Esophagus (tissue), 2 donors: ENCODE results near the gene RPS27A. TPM values are rescaled to one million over a fixed set of nuclear protein-coding genes. Genes with fewer than 3 reads are reported as not detected.
"Not testable (repeated sequence)": the region's sequence is repeated elsewhere in the genome, so short reads cannot be mapped to it uniquely, and the experiment has no call there.

Experiments used
- H3K27ac ChIP-seq, 2 donors: one replicate each; pipeline ENCODE4 v1.5.1; 2013; ENCODE audit warnings: low read depth in 2 of 2, mild to moderate bottlenecking in 2 of 2, inconsistent platforms in 1 of 2, low read length in 1 of 2, moderate library complexity in 1 of 2
- H3K27me3 ChIP-seq, 2 donors: one replicate each; pipeline ENCODE4 v1.6.1; 2013; ENCODE audit warnings: low read length in 2 of 2, control low read depth in 1 of 2, mild to moderate bottlenecking in 1 of 2; ENCODE audit not compliant: insufficient read depth in 2 of 2, control insufficient read depth in 1 of 2
- H3K36me3 ChIP-seq, 2 donors: one replicate each; pipeline ENCODE4 v1.6.1; 2013; ENCODE audit warnings: low read length in 1 of 2; ENCODE audit not compliant: control insufficient read depth in 2 of 2, insufficient read depth in 2 of 2
- H3K4me1 ChIP-seq, 2 donors: one replicate each; pipeline ENCODE4 v1.6.1; 2013; ENCODE audit warnings: low read length in 1 of 2; ENCODE audit not compliant: control insufficient read depth in 2 of 2, insufficient read depth in 2 of 2
- H3K4me3 ChIP-seq, 2 donors: one replicate each; pipeline ENCODE4 v1.5.1; 2013; ENCODE audit warnings: low read length in 2 of 2, mild to moderate bottlenecking in 2 of 2, low read depth in 1 of 2, moderate library complexity in 1 of 2
- H3K9me3 ChIP-seq, 2 donors: one replicate each; pipeline ENCODE4 v1.6.1; 2013; ENCODE audit warnings: mild to moderate bottlenecking in 2 of 2, low read depth in 1 of 2, low read length in 1 of 2, moderate library complexity in 1 of 2; ENCODE audit not compliant: control insufficient read depth in 2 of 2, insufficient read depth in 1 of 2
- WGBS, 2 donors: extraction: QIAGEN DNeasy Blood & Tissue Kit; methylation state at CpG; one replicate each; pipeline ENCODE4 v1.1.7; 2013; 5-methylcytosine and 5-hydroxymethylcytosine counted together
- polyA plus RNA-seq, 2 donors: library from polyadenylated mRNA; stranded (reverse); fragments of 200-250 nt; gene quantifications; one replicate each; pipeline ENCODE4 v1.2.3, GENCODE V29; 2013
- donor health status: healthy with polysubstance abuse.
- donor health status: Bipolar disorder and iron deficiency.

RPS27A gene
- polyA plus RNA-seq, 2 donors = 1,141 to 2,006 TPM

DNA sequence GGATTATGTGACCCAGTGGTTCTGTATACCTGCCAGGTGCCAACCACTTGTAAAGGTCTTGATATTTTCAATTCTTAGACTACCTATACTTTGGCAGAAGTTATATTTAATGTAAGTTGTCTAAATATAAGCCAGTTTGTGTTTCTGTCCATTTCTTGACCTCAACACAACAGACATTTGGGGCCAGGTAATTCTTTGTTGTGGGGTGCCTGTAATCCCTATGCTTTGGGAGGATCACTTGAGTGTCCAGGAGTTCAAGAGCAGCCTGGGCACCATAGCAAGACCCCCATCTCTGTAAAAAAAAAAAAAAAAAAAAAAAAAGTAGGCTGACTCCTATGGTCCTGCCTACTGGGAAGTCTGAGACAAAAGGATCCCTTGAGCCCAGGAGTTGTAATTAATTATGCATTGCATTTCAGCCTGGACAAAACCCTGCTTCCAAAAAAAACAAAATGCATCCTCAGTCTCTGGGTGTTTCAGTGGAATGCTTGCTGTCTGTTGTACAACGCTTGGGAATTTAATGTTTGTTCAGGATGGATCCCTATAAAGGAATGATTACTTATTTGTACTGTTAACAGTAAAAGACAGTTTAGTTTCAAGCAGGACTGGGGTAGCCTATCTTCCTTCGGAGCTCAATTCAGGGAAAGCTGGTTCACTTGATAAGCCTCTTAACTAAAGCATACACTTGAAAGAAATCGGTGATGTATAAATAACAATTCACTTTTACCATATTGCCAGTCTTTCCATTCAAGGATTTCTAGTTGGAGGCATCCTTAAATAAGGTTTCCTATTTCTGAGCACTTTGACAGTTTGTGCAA, 3.4 kb downstream of the RPS27A start:
- H3K4me1 ChIP-seq = no peaks in the 10 kb centered on the region
- no peak overlapping the region for H3K4me3 ChIP-seq
- no peak overlapping the region for H3K27ac ChIP-seq
- H3K36me3 ChIP-seq = peaks cover 2 to 9% of the 10 kb centered on the region in 2 donors
- no peaks in the 10 kb centered on the region for H3K9me3 ChIP-seq
- no peaks in the 10 kb centered on the region for H3K27me3 ChIP-seq
- 87 to 89% methylated on average over 3 of the region's 3 CpGs for WGBS, 2 donors

DNA sequence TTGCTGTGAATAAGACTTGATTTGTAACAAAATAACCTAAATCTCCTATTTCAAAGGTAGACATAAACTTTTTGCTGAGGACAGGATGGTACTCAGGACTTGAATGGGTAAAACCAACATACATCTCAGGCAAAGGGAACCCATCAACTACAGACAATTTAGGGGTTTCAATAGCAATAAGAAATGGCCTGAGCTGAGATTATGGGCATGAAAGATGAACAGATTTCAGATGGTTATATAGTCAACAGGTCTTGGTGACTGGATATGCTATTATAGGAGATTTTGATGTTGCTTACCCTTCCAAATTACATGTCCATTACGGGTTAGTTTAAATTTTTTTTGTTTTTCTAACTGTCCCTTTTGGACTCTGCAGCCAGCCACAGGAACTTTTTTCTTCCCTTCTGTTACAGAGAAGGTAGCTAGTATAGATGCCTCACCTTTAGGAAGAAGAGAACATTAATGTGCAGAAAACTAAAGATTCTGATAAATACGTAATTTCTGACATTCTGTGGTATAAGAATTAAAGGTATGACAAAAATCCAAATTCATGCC, 4.6 kb downstream of the RPS27A start:
- WGBS, 2 donors = 85 to 88% methylated on average over 2 of the region's 2 CpGs
- Histone ChIP-seq H3K27ac (no peak overlapping the region), H3K27me3 (no peaks in the 10 kb centered on the region), H3K4me3 (no peak overlapping the region), H3K4me1 (no peaks in the 10 kb centered on the region), H3K36me3 (peaks cover 2 to 9% of the 10 kb centered on the region in 2 donors), H3K9me3 (no peaks in the 10 kb centered on the region)

DNA sequence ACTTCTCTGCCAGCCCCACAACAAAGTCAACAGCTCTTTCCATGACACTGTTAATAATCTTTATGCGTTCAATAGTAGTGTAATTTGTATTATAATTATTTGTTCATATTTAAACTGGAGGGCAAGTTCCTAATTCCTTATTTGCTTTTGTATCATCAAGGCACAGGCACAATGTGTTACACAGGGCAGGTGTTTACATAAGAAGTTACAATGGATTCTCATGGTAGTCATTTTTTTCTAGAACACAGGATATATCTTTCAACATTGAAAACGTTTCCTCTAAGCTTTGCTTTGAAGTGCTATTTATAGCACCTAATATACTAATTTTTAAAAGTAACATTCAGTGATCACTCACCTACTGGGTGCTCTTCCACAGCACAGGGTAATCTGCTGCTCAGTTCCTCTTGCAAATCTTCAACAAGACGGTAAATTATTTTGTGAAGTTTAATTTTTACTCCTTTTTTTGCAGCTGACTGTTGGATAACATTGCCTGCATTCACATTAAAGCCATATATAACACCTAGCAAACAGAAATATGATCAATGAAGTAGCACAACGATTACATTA, 7.3 kb downstream of the RPS27A start:
- H3K4me3 ChIP-seq = no peak overlapping the region
- no peak overlapping the region for H3K27ac ChIP-seq
- 50 to 55% methylated on average over 4 of the region's 4 CpGs for WGBS, 2 donors
- H3K36me3 ChIP-seq = peaks cover 0 to 6% of the 10 kb centered on the region in 2 donors
- H3K4me1 ChIP-seq = no peaks in the 10 kb centered on the region
- no peaks in the 10 kb centered on the region for H3K27me3 ChIP-seq
- H3K9me3 ChIP-seq = no peaks in the 10 kb centered on the region

DNA sequence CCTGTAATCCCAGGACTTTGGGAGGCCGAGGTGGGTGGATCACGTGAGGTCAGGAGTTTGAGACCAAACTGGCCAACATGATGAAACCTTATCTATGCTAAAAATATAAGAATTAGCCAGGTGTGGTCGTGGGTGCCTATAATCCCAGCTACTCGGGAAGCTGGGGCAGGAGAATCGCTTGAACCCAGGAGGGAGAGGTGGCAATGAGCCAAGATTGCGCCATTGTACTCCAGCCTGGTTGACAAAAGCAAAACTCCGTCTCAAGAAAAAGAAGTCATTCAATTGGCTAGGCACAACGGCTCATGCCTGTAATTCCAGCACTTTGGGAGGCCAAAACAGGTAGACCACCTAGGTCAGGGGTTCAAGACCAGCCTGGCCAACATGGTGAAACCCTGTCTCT, 9.1 kb downstream of the RPS27A start:
- not testable (repeated sequence) for H3K27me3 ChIP-seq, H3K4me3 ChIP-seq, H3K9me3 ChIP-seq, H3K27ac ChIP-seq, H3K4me1 ChIP-seq, H3K36me3 ChIP-seq
- WGBS, 2 donors = 94 to 95% methylated on average over 8 of the region's 8 CpGs

DNA sequence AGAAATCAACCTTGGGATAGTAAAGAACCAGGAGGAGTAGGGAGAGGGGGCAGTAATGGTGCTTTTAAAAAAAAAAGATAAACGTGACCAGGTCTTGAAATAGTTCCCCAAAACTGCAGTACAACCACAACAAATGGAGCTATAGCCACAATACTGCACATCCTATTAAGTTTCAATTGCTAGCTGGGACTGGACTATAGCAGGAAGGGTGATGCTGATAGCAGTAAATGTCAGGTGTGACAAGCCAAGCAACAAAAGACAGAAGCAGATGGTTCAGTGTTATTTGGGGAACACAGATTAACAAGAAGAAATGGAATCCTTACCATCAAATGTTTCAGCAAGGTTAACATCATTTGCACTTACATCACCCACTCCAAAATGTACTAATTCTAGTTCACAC, 10.1 kb downstream of the RPS27A start:
- Histone ChIP-seq H3K9me3 (no peaks in the 10 kb centered on the region), H3K4me1 (no peaks in the 10 kb centered on the region), H3K27me3 (no peaks in the 10 kb centered on the region), H3K4me3 (no peak overlapping the region), H3K36me3 (no peaks in the 10 kb centered on the region), H3K27ac (no peak overlapping the region)
- 67 to 68% methylated on average over 1 of the region's 1 CpG for WGBS, 2 donors

- Histone ChIP-seq H3K27ac (no peak overlapping the region), H3K4me1 (no peaks in the 10 kb centered on the region), H3K27me3 (no peaks in the 10 kb centered on the region), H3K4me3 (no peak overlapping the region), H3K9me3 (no peaks in the 10 kb centered on the region), H3K36me3 (peaks cover 3 to 5% of the 10 kb centered on the region in 2 donors)
- WGBS, 2 donors = 88 to 91% methylated on average over 5 of the region's 5 CpGs
These were observed 12.9 kb downstream of the RPS27A start for GRCh38 chr2:55245411-55245810.

GRCh38 chr2:55247025-55247424, 14.5 kb downstream of the RPS27A start:
- H3K4me3 ChIP-seq = no peak overlapping the region
- no peak overlapping the region for H3K27ac ChIP-seq
- no peaks in the 10 kb centered on the region for H3K4me1 ChIP-seq
- H3K27me3 ChIP-seq = no peaks in the 10 kb centered on the region
- peaks cover 3 to 5% of the 10 kb centered on the region in 2 donors for H3K36me3 ChIP-seq
- H3K9me3 ChIP-seq = no peaks in the 10 kb centered on the region
- WGBS, 2 donors = 82 to 84% methylated on average over 5 of the region's 5 CpGs

DNA sequence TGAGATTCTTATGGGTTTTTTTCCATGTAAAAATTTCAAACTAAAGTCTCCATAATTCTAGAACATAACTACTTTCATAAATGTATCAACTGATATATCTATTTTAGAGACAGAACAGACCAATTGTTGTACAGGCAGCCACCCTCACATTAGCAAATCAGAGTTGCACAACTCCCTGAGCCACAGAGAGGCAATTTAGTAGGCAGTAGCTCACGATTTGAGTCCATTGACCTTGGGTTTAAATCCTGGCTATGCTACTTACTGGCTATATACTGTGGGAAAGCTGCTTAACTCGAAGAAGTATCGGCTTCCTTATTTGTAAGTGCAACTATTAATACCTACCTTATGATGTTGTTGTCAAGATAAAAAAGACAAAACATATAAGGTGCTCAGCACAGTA, 20.3 kb downstream of the RPS27A start:
- H3K27me3 ChIP-seq = no peaks in the 10 kb centered on the region
- WGBS, 2 donors = 77 to 89% methylated on average over 3 of the region's 3 CpGs
- peaks cover 5 to 6% of the 10 kb centered on the region in 2 donors for H3K36me3 ChIP-seq
- H3K9me3 ChIP-seq = no peaks in the 10 kb centered on the region
- H3K27ac ChIP-seq = no peak overlapping the region
- no peaks in the 10 kb centered on the region for H3K4me1 ChIP-seq
- no peak overlapping the region for H3K4me3 ChIP-seq

- not testable (repeated sequence) for H3K4me3 ChIP-seq, H3K9me3 ChIP-seq, H3K36me3 ChIP-seq, H3K27ac ChIP-seq, H3K27me3 ChIP-seq, H3K4me1 ChIP-seq
- WGBS, 2 donors = 85 to 90% methylated on average over 3 of the region's 3 CpGs
These were observed 27.1 kb downstream of the RPS27A start for GRCh38 chr2:55259586-55259985.
